Neutrophil (primary cell): ENCODE results near the gene RMDN3.

ENCODE experiments used
- H3K27ac ChIP-seq: fragments of 200-600 bp; sonication (generic); 2 replicates; pipeline ENCODE4 v1.5.1; 2016; ENCODE audit warnings: mild to moderate bottlenecking, moderate library complexity
- H3K27me3 ChIP-seq: fragments of 200-600 bp; sonication (generic); 2 replicates; pipeline ENCODE4 v1.6.0; 2016; ENCODE audit warnings: mild to moderate bottlenecking
- H3K36me3 ChIP-seq: fragments of 200-600 bp; sonication (generic); 2 replicates; pipeline ENCODE4 v1.5.1; 2017
- H3K4me1 ChIP-seq, 2 experiments: fragments of 200-600 bp in 1 of 2; sonication (generic) in 1 of 2; 1 replicate in 1 of 2; 2 replicates in 1 of 2; pipeline versions ENCODE4 v1.5.1 to v1.6.1; 2013 to 2016; ENCODE audit warnings: low read depth in 1 of 2, low read length in 1 of 2, mild to moderate bottlenecking in 1 of 2, moderate library complexity in 1 of 2; ENCODE audit not compliant: control insufficient read depth in 1 of 2, insufficient read depth in 1 of 2
- H3K4me3 ChIP-seq, 2 experiments: fragments of 200-600 bp in 1 of 2; sonication (generic) in 1 of 2; 1 replicate in 1 of 2; 2 replicates in 1 of 2; pipeline ENCODE4 v1.5.1; 2013 to 2016; ENCODE audit warnings: low read depth in 1 of 2, low read length in 1 of 2, mild to moderate bottlenecking in 1 of 2, moderate library complexity in 1 of 2
- H3K9me3 ChIP-seq: fragments of 200-600 bp; sonication (generic); 2 replicates; pipeline ENCODE4 v1.5.1; 2016
- CTCF ChIP-seq: fragments of 200-600 bp; sonication (generic); IDR thresholded peaks from 2 replicates; pipeline ENCODE4 v1.5.1; 2016; ENCODE audit warnings: antibody characterized with exemption

The RMDN3 gene

GRCh38 chr15:40746916-40747418 is 8.1 kb downstream of the RMDN3 start:
- Histone ChIP-seq H3K9me3 (no peaks in the 10 kb centered on the region), H3K36me3 (peaks cover 39% of the 10 kb centered on the region), H3K4me1 (peaks cover 10 to 14% of the 10 kb centered on the region in 2 experiments), H3K4me3 (no peak overlapping the region), H3K27me3 (no peaks in the 10 kb centered on the region), H3K27ac (peak overlapping the region; percentile 4)
- no peak for TF ChIP-seq CTCF

GRCh38 chr15:40744815-40745152 is 10.3 kb downstream of the RMDN3 start:
- H3K36me3 ChIP-seq: peaks cover 38% of the 10 kb centered on the region
- no peak overlapping the region for H3K27ac ChIP-seq
- no peaks in the 10 kb centered on the region for H3K27me3 ChIP-seq
- peaks cover 10 to 14% of the 10 kb centered on the region in 2 experiments for H3K4me1 ChIP-seq
- H3K4me3 ChIP-seq: no peak overlapping the region
- no peaks in the 10 kb centered on the region for H3K9me3 ChIP-seq
- TF ChIP-seq CTCF: no peak

DNA sequence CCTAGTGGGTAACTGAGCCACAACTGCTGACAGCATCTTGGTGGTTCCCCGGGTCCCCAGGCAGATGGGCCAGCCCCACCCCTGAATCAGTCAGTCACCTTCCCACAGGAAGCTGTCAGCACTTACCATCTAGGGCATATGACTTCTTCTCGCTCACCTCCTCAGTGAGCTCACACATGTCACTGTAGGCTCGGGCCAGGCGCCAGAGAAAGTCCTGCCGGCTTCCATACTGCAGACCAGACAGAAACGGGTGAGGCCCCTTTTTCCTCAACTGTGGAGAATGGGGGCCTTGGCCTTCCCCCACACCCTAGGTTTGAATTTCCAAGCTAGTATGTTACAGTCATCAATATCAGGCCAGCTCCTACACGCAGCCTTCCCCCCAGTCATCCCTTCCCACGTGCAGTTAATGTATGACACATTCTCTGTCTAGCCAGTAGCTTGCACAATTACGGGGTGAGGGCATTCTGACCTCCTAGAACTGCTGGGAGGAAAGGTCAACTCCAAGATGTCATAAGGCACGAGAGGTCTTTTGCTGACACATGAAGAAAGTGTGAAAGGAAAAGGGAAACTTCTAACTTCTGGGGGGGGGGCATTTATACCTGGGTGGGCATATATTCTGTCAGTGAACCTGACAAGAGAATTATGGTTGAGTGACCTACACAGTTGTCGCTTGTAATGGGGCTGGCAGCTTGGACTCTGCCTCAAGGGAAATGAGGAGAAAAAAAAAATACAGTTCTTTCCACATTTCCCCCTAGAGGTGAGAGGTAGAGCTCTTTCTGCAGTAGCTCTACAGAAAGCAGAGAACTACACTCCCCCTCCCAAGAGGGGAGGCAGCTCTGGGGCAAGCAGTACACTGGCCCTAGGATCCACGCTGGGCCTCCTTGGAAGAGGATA is 10.9 kb downstream of the RMDN3 start:
- Histone ChIP-seq H3K27me3 (no peaks in the 10 kb centered on the region), H3K4me3 (no peak overlapping the region), H3K27ac (no peak overlapping the region), H3K36me3 (peaks cover 44% of the 10 kb centered on the region), H3K4me1 (peaks cover 10 to 14% of the 10 kb centered on the region in 2 experiments), H3K9me3 (no peaks in the 10 kb centered on the region)
- TF ChIP-seq CTCF: no peak

DNA sequence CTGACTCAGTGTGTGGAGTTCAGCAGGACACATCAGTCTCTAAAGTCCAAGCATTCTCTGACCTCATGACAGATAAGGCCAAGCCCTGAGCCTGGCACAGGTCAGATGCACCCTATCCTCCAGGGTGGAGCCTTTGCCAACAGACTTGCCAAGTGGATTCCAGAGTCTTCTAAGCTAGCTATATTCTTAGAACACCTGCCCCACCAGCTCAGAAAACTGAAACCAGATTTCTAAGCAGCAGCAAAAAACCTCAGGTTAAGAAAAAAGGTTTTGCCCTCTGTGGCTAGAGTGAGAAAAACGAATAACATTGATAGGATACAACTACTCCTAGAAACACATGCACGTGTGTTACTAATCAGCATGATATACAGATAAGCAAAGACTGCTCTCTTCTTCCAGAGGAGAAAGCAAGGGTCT is 11.6 kb downstream of the RMDN3 start:
- H3K9me3 ChIP-seq: no peaks in the 10 kb centered on the region
- peaks cover 10 to 14% of the 10 kb centered on the region in 2 experiments for H3K4me1 ChIP-seq
- no peak for TF ChIP-seq CTCF
- no peak overlapping the region for H3K27ac ChIP-seq
- peaks cover 51% of the 10 kb centered on the region for H3K36me3 ChIP-seq
- no peak overlapping the region for H3K4me3 ChIP-seq
- H3K27me3 ChIP-seq: no peaks in the 10 kb centered on the region

DNA sequence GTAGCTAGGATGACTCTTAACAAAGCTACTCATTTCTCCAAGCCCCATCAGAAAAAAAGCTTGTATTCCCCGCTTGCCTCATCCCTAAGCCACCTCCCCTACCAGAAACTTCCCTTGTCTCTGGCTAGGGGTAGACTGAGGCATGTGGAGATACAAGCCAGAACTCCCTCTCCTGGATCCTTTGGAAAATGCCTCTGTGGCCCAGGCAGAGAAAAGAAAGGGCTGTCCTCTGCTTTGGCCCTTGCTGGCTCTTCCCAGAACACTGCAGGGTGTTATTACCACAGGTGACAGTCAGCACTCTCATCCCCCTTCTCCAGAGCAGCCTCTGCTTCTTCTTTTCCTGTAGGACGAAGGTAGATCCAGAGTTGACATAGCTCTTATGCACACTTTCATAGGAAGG is 15.2 kb downstream of the RMDN3 start:
- Histone ChIP-seq H3K9me3 (no peaks in the 10 kb centered on the region), H3K4me1 (no peaks in the 10 kb centered on the region), H3K36me3 (peaks cover 83% of the 10 kb centered on the region), H3K27me3 (no peaks in the 10 kb centered on the region), H3K4me3 (no peak overlapping the region), H3K27ac (no peak overlapping the region)
- no peak for TF ChIP-seq CTCF
